Gastrocnemius medialis (tissue), 4 donors: ENCODE measurements around the gene EFCAB3.

Experiments
- CTCF ChIP-seq, 5 experiments: fragments of 450-650 bp in 3 of 5; fragments of 200-600 bp in 2 of 5; sonication (generic) in 2 of 5; IDR thresholded peaks in 4 of 5; conservative IDR thresholded peaks in 1 of 5; 1 replicate in 4 of 5; 2 replicates in 1 of 5; pipeline ENCODE4 v1.5.1; 2016 to 2019; ENCODE audit warnings: antibody characterized with exemption in 5 of 5, mild to moderate bottlenecking in 3 of 5, moderate library complexity in 3 of 5
- POLR2A ChIP-seq, 2 donors: fragments of 450-650 bp; IDR thresholded peaks; one replicate each; pipeline ENCODE4 v1.6.1; 2017; ENCODE audit warnings: antibody characterized with exemption in 2 of 2, mild to moderate bottlenecking in 2 of 2, moderate library complexity in 2 of 2

GRCh38 chr17:62392908-62393307 is 12.6 kb downstream of the EFCAB3 start:
- no peak for TF ChIP-seq CTCF (IDR thresholded peaks at IDR 0.05 in 4 of 5, conservative IDR thresholded peaks at IDR 0.05 in 1 of 5)
- no peak for TF ChIP-seq POLR2A (IDR thresholded peaks at IDR 0.05)
